Hematopoietic multipotent progenitor cell treated with erythropoietin and hydrocortisone succinate and interleukin-3 and kit ligand, for 8 days (in vitro differentiated cells): ENCODE data around the gene BRD1.
"Not testable (repeated sequence)": the region's sequence is repeated elsewhere in the genome, so short reads cannot be mapped to it uniquely, and the experiment has no call there.

ENCODE experiments used
- DNase-seq: peaks from one replicate; pipeline ENCODE4 v3.0.0-alpha.2; 2015

BRD1 gene

GRCh38 chr22:49767355-49768062 is 60.2 kb downstream of the BRD1 start:
- peak; percentile 69 for DNase-seq

- no peak for DNase-seq
These were observed 61.7 kb downstream of the BRD1 start for GRCh38 chr22:49765951-49766350.

- DNase-seq, result no peak
These were observed 62.4 kb downstream of the BRD1 start for GRCh38 chr22:49765091-49765771.

- DNase-seq, result no peak
These were observed 63.5 kb downstream of the BRD1 start for GRCh38 chr22:49764127-49764581.

GRCh38 chr22:49763696-49764095 is 64.0 kb downstream of the BRD1 start:
- no peak for DNase-seq

GRCh38 chr22:49763138-49763537 is 64.5 kb downstream of the BRD1 start:
- DNase-seq, result no peak

GRCh38 chr22:49762571-49762970 is 65.1 kb downstream of the BRD1 start:
- not testable (repeated sequence) for DNase-seq

GRCh38 chr22:49761836-49762235 is 65.8 kb downstream of the BRD1 start:
- DNase-seq, result no peak

GRCh38 chr22:49760630-49761571 is 66.8 kb downstream of the BRD1 start:
- no peak for DNase-seq

- no peak for DNase-seq
These were observed 67.4 kb downstream of the BRD1 start for GRCh38 chr22:49760280-49760629.

GRCh38 chr22:49756676-49757075 is 71.0 kb downstream of the BRD1 start:
- DNase-seq, result no peak

- no peak for DNase-seq
These were observed 71.5 kb downstream of the BRD1 start for GRCh38 chr22:49756201-49756600.

- peak; percentile 53 for DNase-seq
These were observed 72.1 kb downstream of the BRD1 start for GRCh38 chr22:49755631-49756001.

GRCh38 chr22:49754696-49755630 is 72.7 kb downstream of the BRD1 start:
- no peak for DNase-seq

- DNase-seq, result no peak
These were observed 73.5 kb downstream of the BRD1 start for GRCh38 chr22:49753961-49754695.

GRCh38 chr22:49753276-49753890 is 74.3 kb downstream of the BRD1 start:
- no peak for DNase-seq

- DNase-seq, result no peak
These were observed 75.0 kb downstream of the BRD1 start for GRCh38 chr22:49752598-49753091.

- DNase-seq, result no peak
These were observed 75.6 kb downstream of the BRD1 start for GRCh38 chr22:49751966-49752597.

- DNase-seq, result no peak
These were observed 76.2 kb downstream of the BRD1 start for GRCh38 chr22:49751318-49751965.
